HEK293T (cell line): ENCODE data around the gene PTCHD4.

ENCODE experiments used
- ARNT ChIP-seq: fragments of 450-650 bp; IDR thresholded peaks from 2 replicates; pipeline ENCODE4 v1.6.1; 2017; ENCODE audit warnings: mild to moderate bottlenecking
- BHLHE40 ChIP-seq: fragments of 450-650 bp; IDR thresholded peaks from 2 replicates; pipeline ENCODE4 v1.6.1; 2016; ENCODE audit warnings: mild to moderate bottlenecking, moderate library complexity, borderline replicate concordance
- CTBP1 ChIP-seq: fragments of 450-650 bp; IDR thresholded peaks from 2 replicates; pipeline ENCODE4 v1.6.1; 2016; ENCODE audit warnings: borderline replicate concordance
- FOXA1 ChIP-seq: fragments of 450-650 bp; IDR thresholded peaks from 2 replicates; pipeline ENCODE4 v1.6.1; 2016; ENCODE audit warnings: mild to moderate bottlenecking
- FOXK2 ChIP-seq: fragments of 450-650 bp; IDR thresholded peaks from 2 replicates; pipeline ENCODE4 v1.6.1; 2016; ENCODE audit warnings: mild to moderate bottlenecking
- FOXM1 ChIP-seq: fragments of 450-650 bp; IDR thresholded peaks from 2 replicates; pipeline ENCODE4 v1.6.1; 2017; ENCODE audit warnings: mild to moderate bottlenecking, borderline replicate concordance
- LEF1 ChIP-seq: fragments of 450-650 bp; IDR thresholded peaks from 2 replicates; pipeline ENCODE4 v1.6.1; 2017; ENCODE audit warnings: mild to moderate bottlenecking, borderline replicate concordance
- NFRKB ChIP-seq: fragments of 450-650 bp; IDR thresholded peaks from 2 replicates; pipeline ENCODE4 v1.6.1; 2016; ENCODE audit warnings: mild to moderate bottlenecking, moderate library complexity
- SP1 ChIP-seq: fragments of 450-650 bp; IDR thresholded peaks from 2 replicates; pipeline ENCODE4 v1.6.1; 2017
- SUZ12 ChIP-seq: fragments of 450-650 bp; IDR thresholded peaks from 2 replicates; pipeline ENCODE4 v1.6.1; 2016; ENCODE audit warnings: mild to moderate bottlenecking
- TARDBP ChIP-seq: fragments of 450-650 bp; IDR thresholded peaks from 2 replicates; pipeline ENCODE4 v1.6.1; 2016
- ZNF384 ChIP-seq: fragments of 450-650 bp; IDR thresholded peaks from 2 replicates; pipeline ENCODE4 v1.6.1; 2016

DNA sequence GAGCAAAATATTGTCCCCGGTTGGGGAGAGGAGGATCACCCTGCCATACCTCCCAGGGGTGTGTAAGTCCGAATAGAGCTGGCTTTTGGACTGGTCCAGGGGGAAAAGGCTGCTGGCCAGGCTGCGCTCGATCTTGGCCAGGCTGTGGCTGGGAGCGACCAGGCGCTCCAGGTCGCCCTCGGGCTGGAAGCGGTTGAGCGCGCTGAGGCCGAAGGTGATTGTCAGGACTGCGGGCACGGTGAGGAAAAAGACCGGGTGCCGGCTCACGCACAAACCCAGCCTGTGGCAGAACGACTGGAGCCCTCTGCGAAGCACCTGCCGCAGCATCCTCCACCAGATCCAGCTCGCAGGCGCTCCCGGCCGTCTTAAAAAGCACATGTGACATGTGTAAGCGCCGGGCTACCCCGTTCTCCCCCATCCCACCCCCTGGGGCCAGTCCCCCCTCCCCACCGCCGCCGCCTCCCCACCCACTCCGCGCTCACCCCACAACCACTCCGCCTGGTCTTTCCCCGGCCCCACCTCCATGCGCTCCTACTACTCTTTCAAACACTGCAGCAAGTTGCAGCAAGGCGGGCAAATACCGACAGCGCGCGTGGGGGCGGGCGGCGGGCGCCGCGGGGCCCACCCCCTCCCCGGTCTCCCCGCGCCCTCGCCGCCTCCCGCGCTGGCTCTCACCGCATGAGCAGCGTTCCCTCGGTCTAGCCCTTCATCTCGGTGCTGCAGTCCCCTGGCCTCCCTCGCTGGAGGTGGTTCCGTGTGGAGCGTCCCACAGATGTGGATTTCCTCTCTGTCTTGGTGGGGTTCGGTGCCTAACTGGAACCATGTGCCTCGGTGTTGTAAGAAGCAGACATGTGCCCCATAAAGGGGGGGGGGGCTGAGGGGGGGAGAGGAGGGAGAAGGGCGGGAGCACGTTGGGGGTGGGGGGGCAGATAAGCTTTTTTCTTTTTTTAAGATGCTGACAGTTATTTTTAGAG is 42.4 kb downstream of the PTCHD4 start:
- TF ChIP-seq BHLHE40 = no peak
- TF ChIP-seq FOXK2 = no peak
- no peak for TF ChIP-seq NFRKB
- no peak for TF ChIP-seq FOXA1
- no peak for TF ChIP-seq SUZ12
- no peak for TF ChIP-seq FOXM1
- no peak for TF ChIP-seq TARDBP
- TF ChIP-seq SP1 = no peak
- TF ChIP-seq CTBP1 = no peak
- TF ChIP-seq ZNF384 = no peak
- no peak for TF ChIP-seq LEF1
- no peak for TF ChIP-seq ARNT
